Measurements from ENCODE around the gene AMTN.

Gene AMTN

DNA sequence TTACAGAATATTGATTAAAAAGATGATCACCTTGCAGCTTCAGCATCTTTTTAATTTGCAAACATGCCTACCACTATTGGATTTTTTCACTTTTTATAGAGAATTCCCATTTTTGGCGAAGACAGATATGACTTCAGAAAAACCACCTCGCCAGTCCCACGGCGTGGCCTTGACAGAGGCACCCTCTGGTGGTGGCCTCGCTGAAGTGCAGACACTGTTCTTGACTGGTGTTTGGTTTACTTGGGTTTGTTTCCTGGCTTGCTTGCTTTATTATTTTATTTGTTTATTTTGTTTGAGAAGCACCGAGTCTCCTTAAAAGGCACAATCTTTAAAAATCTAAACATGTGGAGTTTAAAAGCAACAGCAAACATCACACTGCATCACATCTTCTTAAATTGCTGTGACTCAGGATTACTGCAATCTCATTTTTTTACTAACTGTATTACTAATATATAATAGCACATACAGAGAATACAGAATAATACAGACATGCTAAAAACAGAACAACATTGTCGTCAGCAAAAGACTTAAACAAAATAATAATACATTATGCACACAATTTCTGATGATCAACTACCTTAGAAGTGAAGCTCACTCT is 13.1 kb upstream of the AMTN start:
- TF ChIP-seq, protein P1, sequence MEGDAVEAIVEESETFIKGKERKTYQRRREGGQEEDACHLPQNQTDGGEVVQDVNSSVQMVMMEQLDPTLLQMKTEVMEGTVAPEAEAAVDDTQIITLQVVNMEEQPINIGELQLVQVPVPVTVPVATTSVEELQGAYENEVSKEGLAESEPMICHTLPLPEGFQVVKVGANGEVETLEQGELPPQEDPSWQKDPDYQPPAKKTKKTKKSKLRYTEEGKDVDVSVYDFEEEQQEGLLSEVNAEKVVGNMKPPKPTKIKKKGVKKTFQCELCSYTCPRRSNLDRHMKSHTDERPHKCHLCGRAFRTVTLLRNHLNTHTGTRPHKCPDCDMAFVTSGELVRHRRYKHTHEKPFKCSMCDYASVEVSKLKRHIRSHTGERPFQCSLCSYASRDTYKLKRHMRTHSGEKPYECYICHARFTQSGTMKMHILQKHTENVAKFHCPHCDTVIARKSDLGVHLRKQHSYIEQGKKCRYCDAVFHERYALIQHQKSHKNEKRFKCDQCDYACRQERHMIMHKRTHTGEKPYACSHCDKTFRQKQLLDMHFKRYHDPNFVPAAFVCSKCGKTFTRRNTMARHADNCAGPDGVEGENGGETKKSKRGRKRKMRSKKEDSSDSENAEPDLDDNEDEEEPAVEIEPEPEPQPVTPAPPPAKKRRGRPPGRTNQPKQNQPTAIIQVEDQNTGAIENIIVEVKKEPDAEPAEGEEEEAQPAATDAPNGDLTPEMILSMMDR (IDR thresholded peaks at IDR 0.05; ENCODE audit: low read depth, low read length, missing control alignments) = peak; percentile 97
- DNase-seq (ENCODE audit: low read depth) = peak; percentile 13

DNA sequence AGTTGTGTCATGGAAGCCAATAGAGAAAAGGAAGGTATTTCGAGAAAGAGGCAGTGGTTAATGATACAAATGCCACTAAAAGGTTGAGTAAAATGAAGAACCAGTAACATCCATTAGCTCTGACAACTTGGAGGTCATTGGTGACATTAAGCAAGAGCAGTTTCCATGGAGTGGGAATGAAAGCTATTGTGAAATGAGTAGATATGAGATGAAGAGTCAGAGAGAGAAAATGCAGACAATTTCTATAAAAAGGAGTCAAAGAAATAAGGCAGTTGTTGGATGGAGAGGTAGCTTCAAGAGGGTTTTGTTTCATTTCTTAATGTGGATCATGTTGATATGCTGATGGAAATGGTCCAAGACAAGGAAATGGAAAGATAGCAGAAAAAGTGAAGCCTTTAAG is 9.6 kb upstream of the AMTN start:
- DNase-seq (ENCODE audit: low read depth) = no peak
- TF ChIP-seq, protein P1 (IDR thresholded peaks at IDR 0.05; ENCODE audit: low read depth, low read length, missing control alignments) = no peak
- no peak overlapping the region for H3K4me3 ChIP-seq (ENCODE audit: low read depth, low read length)

More for the DNA sequence above, 13.1 kb upstream of the AMTN start:
- no peak overlapping the region for H3K4me3 ChIP-seq (ENCODE audit: low read depth, low read length)

DNA sequence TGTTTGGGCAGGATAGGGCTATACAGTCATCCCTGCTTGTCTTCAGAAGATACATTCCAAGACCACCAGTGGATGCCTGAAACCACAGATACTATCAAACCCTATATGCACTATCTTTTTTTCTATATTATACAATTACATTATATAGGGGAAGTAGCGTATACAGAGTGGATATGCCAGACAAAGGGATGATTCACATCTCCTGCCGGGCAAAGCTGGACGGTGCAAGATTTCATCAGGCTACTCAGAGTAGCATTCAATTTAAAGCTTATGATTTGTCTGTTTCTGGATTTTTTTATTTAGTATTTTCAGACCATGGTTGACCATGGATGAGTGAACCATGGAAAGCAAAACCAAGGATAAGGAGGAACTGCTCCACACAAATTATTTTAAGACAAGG is 7.0 kb upstream of the AMTN start:
- TF ChIP-seq, protein P1 (IDR thresholded peaks at IDR 0.05; ENCODE audit: low read depth, low read length, missing control alignments) = no peak

DNA sequence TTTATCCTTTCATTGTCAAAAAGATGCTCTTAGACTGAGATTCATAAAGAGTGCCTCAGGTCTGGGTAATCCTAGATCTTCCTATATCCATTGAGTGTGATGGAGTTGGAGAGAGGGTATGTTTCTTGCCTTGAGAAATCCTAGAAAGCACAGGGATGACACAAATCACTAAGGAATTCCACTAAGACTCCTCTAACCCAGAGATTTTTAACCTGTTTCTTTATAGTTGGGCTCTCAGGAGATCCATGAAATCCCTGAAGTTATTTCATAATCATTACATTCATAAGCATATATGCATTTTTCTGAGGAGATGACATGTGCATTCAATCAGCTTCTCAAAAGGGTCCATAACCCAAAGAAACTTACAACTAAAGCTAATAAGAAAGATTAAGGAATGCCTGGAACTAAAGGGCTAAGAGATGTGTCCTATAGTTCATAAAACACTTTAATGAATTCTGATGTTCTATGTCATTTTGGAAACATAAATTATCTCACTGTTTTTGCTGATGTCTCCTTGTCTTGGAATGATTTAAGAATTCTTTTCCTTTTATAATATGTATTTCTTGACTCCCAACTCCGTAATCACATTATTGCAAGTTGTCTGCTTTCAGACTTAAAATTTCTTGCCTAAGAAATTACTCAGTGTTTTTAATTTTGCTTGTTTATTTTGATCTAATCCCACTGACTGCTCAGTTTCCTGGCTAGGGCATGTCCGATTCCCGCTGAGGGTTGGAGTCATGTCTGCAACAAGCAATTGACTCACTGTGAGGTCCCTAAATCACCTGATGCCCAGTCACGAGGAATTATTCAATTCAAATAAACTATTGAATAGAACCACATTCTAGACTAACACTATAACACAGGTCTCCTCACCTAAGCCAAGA is 2.8 kb upstream of the AMTN start:
- DNase-seq (ENCODE audit: low read depth) = no peak
- H3K4me3 ChIP-seq (ENCODE audit: low read depth, low read length) = no peak overlapping the region
- TF ChIP-seq, protein P1 (IDR thresholded peaks at IDR 0.05; ENCODE audit: low read depth, low read length, missing control alignments) = no peak

More for the DNA sequence above, 7.0 kb upstream of the AMTN start:
- no peak overlapping the region for H3K4me3 ChIP-seq (ENCODE audit: low read depth, low read length)
- no peak for DNase-seq (ENCODE audit: low read depth)

DNA sequence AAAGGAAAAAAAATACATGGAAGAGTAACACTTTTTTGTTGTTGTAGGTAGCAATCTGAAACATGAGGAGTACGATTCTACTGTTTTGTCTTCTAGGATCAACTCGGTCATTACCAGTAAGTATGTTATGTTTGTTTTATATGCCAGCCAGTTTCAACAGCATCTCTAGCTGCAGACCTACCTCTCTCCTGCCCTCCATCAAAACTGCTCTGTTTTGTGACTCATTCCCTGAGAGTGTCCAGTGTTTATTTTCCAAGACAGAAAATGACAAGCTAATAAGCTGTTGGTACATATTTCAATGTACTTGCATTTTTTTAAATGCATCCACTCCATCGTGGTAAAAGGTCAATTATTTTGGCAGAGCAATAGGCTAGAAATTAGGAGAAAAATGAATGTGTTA is 347 bp downstream of the AMTN start:
- DNase-seq (ENCODE audit: low read depth) = no peak
- TF ChIP-seq, protein P1 (IDR thresholded peaks at IDR 0.05; ENCODE audit: low read depth, low read length, missing control alignments) = no peak
- H3K4me3 ChIP-seq (ENCODE audit: low read depth, low read length) = no peak overlapping the region

DNA sequence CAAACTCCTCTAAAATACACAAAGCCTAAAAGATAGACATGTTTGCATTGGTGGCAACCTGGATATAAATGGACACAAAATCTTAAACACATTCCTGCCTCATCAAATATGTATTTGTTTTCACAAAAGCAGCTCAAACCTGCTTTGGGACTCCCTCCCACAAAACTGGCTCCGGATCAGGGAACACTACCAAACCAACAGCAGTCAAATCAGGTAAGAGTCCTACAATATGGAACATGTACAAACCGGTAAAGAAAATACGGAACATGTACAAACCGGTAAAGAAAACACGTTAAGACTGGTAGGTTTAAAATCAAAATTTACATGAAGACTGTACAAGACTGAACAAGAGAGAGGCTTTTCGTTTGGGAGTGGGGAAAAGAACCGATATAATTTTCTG is 4.3 kb downstream of the AMTN start:
- H3K4me3 ChIP-seq (ENCODE audit: low read depth, low read length) = no peak overlapping the region
- TF ChIP-seq, protein P1 (IDR thresholded peaks at IDR 0.05; ENCODE audit: low read depth, low read length, missing control alignments) = no peak
- no peak for DNase-seq (ENCODE audit: low read depth)
